Neural progenitor cell (in vitro differentiated cells): ENCODE data around the gene ROPN1B.

ENCODE experiments used
- EZH2 ChIP-seq: fragments of 200-600 bp; sonication (generic); IDR thresholded peaks from 2 replicates; pipeline ENCODE4 v1.6.1; 2017; ENCODE audit warnings: antibody characterized with exemption, mild to moderate bottlenecking, moderate library complexity
- EZH2phosphoT487 ChIP-seq: fragments of 200-600 bp; sonication (generic); IDR thresholded peaks from 2 replicates; pipeline ENCODE4 v1.6.1; 2017; ENCODE audit warnings: antibody characterized with exemption
- TF ChIP-seq, protein P1 (sequence below): fragments of 200-600 bp; sonication (generic); IDR thresholded peaks from 2 replicates; pipeline ENCODE4 v1.5.1; 2017; ENCODE audit warnings: antibody characterized with exemption, mild to moderate bottlenecking

DNA sequence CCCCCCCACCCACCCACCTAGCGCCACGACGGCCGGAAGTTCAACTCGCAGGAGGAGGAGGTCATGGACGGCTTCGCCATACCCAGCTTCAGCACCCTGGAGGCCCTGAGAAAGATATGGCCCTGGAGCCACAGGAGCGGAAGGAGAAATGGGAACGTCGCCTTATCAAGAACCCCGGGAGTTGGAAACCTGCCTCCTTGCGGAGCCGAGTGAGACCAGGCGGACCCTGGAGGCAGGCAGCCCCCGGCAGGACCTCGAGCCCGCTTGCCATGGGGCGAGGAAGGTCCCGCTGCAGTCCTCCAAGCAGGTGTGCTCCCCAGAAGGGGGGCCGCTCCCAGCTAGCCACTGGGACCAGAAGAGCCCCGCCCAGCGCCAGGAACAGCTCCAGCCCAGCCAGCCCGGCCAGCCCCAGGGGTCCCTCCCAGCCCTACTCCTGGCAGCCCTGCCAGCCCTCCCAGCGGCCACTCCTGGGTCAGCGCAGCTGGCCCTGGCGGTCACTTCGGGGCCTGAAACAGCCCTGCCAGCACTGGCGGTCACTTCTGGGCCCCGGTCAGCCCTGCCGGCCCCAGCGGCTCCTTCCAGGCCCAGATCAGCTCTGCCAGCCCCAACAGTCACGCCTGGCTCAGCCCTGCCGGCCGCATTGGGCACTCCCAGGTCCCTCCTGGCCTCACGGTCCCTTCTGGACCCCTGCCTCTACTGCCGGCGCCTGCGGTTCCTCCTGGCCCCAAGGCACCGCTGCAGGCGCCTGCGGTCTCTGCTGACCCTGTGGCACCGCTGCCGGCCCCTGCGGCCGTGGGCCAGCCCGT is 10.3 kb upstream of the ROPN1B start:
- TF ChIP-seq, protein P1, sequence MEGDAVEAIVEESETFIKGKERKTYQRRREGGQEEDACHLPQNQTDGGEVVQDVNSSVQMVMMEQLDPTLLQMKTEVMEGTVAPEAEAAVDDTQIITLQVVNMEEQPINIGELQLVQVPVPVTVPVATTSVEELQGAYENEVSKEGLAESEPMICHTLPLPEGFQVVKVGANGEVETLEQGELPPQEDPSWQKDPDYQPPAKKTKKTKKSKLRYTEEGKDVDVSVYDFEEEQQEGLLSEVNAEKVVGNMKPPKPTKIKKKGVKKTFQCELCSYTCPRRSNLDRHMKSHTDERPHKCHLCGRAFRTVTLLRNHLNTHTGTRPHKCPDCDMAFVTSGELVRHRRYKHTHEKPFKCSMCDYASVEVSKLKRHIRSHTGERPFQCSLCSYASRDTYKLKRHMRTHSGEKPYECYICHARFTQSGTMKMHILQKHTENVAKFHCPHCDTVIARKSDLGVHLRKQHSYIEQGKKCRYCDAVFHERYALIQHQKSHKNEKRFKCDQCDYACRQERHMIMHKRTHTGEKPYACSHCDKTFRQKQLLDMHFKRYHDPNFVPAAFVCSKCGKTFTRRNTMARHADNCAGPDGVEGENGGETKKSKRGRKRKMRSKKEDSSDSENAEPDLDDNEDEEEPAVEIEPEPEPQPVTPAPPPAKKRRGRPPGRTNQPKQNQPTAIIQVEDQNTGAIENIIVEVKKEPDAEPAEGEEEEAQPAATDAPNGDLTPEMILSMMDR = no peak
- TF ChIP-seq EZH2 (no peak), EZH2phosphoT487 (no peak)
